RWPE1 (cell line): Measurements from ENCODE around the gene TFE3.
"Not testable (repeated sequence)": the region's sequence is repeated elsewhere in the genome, so short reads cannot be mapped to it uniquely, and the experiment has no call there.

ENCODE experiments used
- CTCF ChIA-PET: fragments of 350-600 bp; sonication (Branson Sonifier 250); formaldehyde crosslinking; extraction: SDS; loops from one replicate; lab custom pipeline; 2021; lab: Yijun Ruan, JAX
- POLR2A ChIA-PET: fragments of 400-600 bp; formaldehyde crosslinking; extraction: SDS; loops from one replicate; lab custom pipeline; 2020; ENCODE audit warnings: antibody characterized with exemption; ENCODE audit not compliant: low non-redundant PET; lab: Yijun Ruan, JAX
- DNase-seq: peaks from one replicate; pipeline ENCODE4 v3.0.0; 2012; ENCODE audit warnings: low spot score
- H3K27ac ChIP-seq: fragments of 450-650 bp; 2 replicates; pipeline ENCODE4 v1.5.1; 2017
- CTCF ChIP-seq: fragments of 450-650 bp; conservative IDR thresholded peaks from 2 replicates; pipeline ENCODE4 v1.5.1; 2017; ENCODE audit warnings: low read depth, mild to moderate bottlenecking

The TFE3 gene

GRCh38 chrX:48983896-48984295 lies 59.3 kb downstream of the TFE3 start:
- POLR2A ChIA-PET, result no interaction called here
- no peak for DNase-seq
- CTCF ChIA-PET, result no interaction called here
- TF ChIP-seq CTCF, result no peak
- H3K27ac ChIP-seq, result no peak overlapping the region

- ChIA-PET POLR2A (no interaction called here), CTCF (no interaction called here)
- no peak for TF ChIP-seq CTCF
- DNase-seq, result no peak
- H3K27ac ChIP-seq, result no peak overlapping the region
Observed at GRCh38 chrX:48983081-48983480, 60.1 kb downstream of the TFE3 start.

GRCh38 chrX:48981178-48981577 lies 62.0 kb downstream of the TFE3 start:
- ChIA-PET POLR2A (no interaction called here), CTCF (no interaction called here)
- no peak overlapping the region for H3K27ac ChIP-seq
- no peak for TF ChIP-seq CTCF
- DNase-seq, result no peak

- CTCF ChIA-PET, result not testable (repeated sequence)
Observed at GRCh38 chrX:48980341-48980740, 62.8 kb downstream of the TFE3 start.

More at GRCh38 chrX:48980341-48980740, 62.8 kb downstream of the TFE3 start:
- POLR2A ChIA-PET, H3K27ac ChIP-seq, DNase-seq: not testable (repeated sequence)
